Hepatocyte (in vitro differentiated cells): Measurements from ENCODE around the gene RASGRP3. TPM values are rescaled to one million over a fixed set of nuclear protein-coding genes. Genes with fewer than 3 reads are reported as not detected.

Experiments used
- DNase-seq: peaks from one replicate; pipeline ENCODE4 v3.0.0-alpha.2; 2016; ENCODE audit warnings: low spot score
- H2AFZ ChIP-seq: fragments of 200-600 bp; sonication (generic); 2 replicates; pipeline ENCODE4 v1.6.0; 2016; ENCODE audit warnings: antibody characterized with exemption, mild to moderate bottlenecking
- H3K27ac ChIP-seq: fragments of 200-600 bp; sonication (generic); 2 replicates; pipeline ENCODE4 v1.5.1; 2016; ENCODE audit warnings: mild to moderate bottlenecking
- H3K27me3 ChIP-seq: fragments of 200-600 bp; sonication (generic); 2 replicates; pipeline ENCODE4 v1.6.1; 2016
- H3K36me3 ChIP-seq: fragments of 200-600 bp; sonication (generic); replicated peaks from 2 replicates; pipeline ENCODE4 v1.5.1; 2016; ENCODE audit warnings: low read depth; ENCODE audit not compliant: insufficient read depth
- H3K4me1 ChIP-seq: fragments of 200-600 bp; sonication (generic); 2 replicates; pipeline ENCODE4 v1.5.1; 2016; ENCODE audit warnings: mild to moderate bottlenecking, moderate library complexity; ENCODE audit not compliant: insufficient read depth
- H3K4me2 ChIP-seq: fragments of 200-600 bp; sonication (generic); 2 replicates; pipeline ENCODE4 v1.6.0; 2016
- H3K4me3 ChIP-seq: fragments of 200-600 bp; sonication (generic); 2 replicates; pipeline ENCODE4 v1.5.1; 2016; ENCODE audit warnings: mild to moderate bottlenecking
- H3K79me2 ChIP-seq: fragments of 200-600 bp; sonication (generic); 2 replicates; pipeline ENCODE4 v1.6.0; 2017; ENCODE audit warnings: mild to moderate bottlenecking
- H3K9me2 ChIP-seq: fragments of 200-600 bp; sonication (generic); replicated peaks from 2 replicates; pipeline ENCODE4 v1.6.0; 2017; ENCODE audit warnings: mild to moderate bottlenecking; ENCODE audit not compliant: insufficient read depth
- H3K9me3 ChIP-seq: fragments of 200-600 bp; sonication (generic); 2 replicates; pipeline ENCODE4 v1.5.1; 2016; ENCODE audit warnings: low read depth, mild to moderate bottlenecking
- H4K20me1 ChIP-seq: fragments of 200-600 bp; sonication (generic); 2 replicates; pipeline ENCODE4 v1.6.0; 2016; ENCODE audit warnings: mild to moderate bottlenecking; ENCODE audit not compliant: insufficient read depth, poor library complexity, severe bottlenecking
- CTCF ChIP-seq: fragments of 200-600 bp; sonication (generic); IDR thresholded peaks from 2 replicates; pipeline ENCODE4 v1.5.1; 2016; ENCODE audit warnings: antibody characterized with exemption, mild to moderate bottlenecking; ENCODE audit not compliant: poor library complexity
- EZH2 ChIP-seq: fragments of 200-600 bp; sonication (generic); IDR thresholded peaks from 2 replicates; pipeline ENCODE4 v1.6.1; 2016; ENCODE audit warnings: antibody characterized with exemption, mild to moderate bottlenecking, borderline replicate concordance
- EZH2phosphoT487 ChIP-seq: fragments of 200-600 bp; sonication (generic); IDR thresholded peaks from one replicate; pipeline ENCODE4 v1.6.1; 2018; ENCODE audit warnings: antibody characterized with exemption, mild to moderate bottlenecking, low read depth, moderate library complexity; ENCODE audit not compliant: unreplicated experiment, severe bottlenecking
- WGBS: methylation state at CpG from one replicate; pipeline ENCODE4 v1.1.6; 2016; ENCODE audit warnings: low lambda C conversion rate; ENCODE audit errors: missing lambda C conversion rate; 5-methylcytosine and 5-hydroxymethylcytosine counted together
- polyA plus RNA-seq: library from polyadenylated mRNA; unstranded; fragments of >200 nt; fragmentation: Nextera tagmentation; extraction: Ambion mirVana; gene quantifications from 2 replicates; pipeline ENCODE4 v1.2.1, GENCODE V29; 2016
- total RNA-seq: library from RNA; depleted of rRNA; stranded (reverse); fragments of >200 nt; gene quantifications from 2 replicates; pipeline ENCODE4 v1.2.3, GENCODE V29; 2014

Gene RASGRP3
- total and polyA plus RNA-seq, 2 experiments from 2014 or later = 1.7 to 8.6 TPM

- 94% methylated on average over 4 of the region's 4 CpGs for WGBS
- TF ChIP-seq CTCF = no peak
- Histone ChIP-seq H3K4me3 (no peak overlapping the region), H3K4me1 (no peaks in the 10 kb centered on the region), H2AFZ (no peak overlapping the region), H3K27ac (no peak overlapping the region), H3K79me2 (no peaks in the 10 kb centered on the region), H3K9me3 (no peaks in the 10 kb centered on the region), H3K4me2 (no peak overlapping the region), H3K27me3 (no peaks in the 10 kb centered on the region), H3K36me3 (no peaks in the 10 kb centered on the region), H3K9me2 (no peaks in the 10 kb centered on the region), H4K20me1 (no peaks in the 10 kb centered on the region)
- no peak for DNase-seq
Measured at GRCh38 chr2:33541243-33541642, 64.8 kb downstream of the RASGRP3 start.

DNA sequence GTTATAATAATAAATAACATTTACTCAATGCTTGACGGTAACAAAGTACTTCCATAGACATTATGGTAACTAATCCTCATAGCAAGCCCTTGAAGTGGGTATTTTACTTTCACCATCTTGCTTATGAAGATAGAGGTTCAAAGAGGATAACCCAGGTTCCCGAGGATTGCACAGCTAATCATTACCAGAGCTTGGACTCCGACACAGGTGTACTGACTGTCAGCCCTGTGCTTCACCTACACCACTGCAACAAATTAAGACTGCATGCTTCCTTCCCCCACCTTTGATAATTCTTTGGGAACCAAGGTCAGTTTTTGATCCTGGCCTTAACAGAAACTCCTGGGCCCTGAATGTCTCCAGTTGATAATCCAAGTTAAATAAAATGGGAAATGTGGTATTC is 73.8 kb downstream of the RASGRP3 start:
- Histone ChIP-seq H3K27me3 (no peaks in the 10 kb centered on the region), H3K4me2 (no peak overlapping the region), H3K4me1 (no peaks in the 10 kb centered on the region), H3K36me3 (no peaks in the 10 kb centered on the region), H3K9me3 (no peaks in the 10 kb centered on the region), H3K79me2 (no peaks in the 10 kb centered on the region), H2AFZ (no peak overlapping the region), H3K27ac (no peak overlapping the region), H4K20me1 (no peaks in the 10 kb centered on the region), H3K9me2 (no peaks in the 10 kb centered on the region), H3K4me3 (no peak overlapping the region)
- WGBS = 79% methylated on average over 3 of the region's 3 CpGs
- TF ChIP-seq EZH2phosphoT487 = no peak
- no peak for TF ChIP-seq EZH2
- no peak for TF ChIP-seq CTCF
- no peak for DNase-seq

- Histone ChIP-seq H3K9me2 (no peaks in the 10 kb centered on the region), H3K4me3 (no peak overlapping the region), H4K20me1 (no peaks in the 10 kb centered on the region), H3K9me3 (no peaks in the 10 kb centered on the region), H2AFZ (no peak overlapping the region), H3K4me1 (no peaks in the 10 kb centered on the region), H3K36me3 (no peaks in the 10 kb centered on the region), H3K79me2 (no peaks in the 10 kb centered on the region), H3K27ac (no peak overlapping the region), H3K27me3 (no peaks in the 10 kb centered on the region), H3K4me2 (no peak overlapping the region)
- WGBS = 67% methylated on average over 1 of the region's 1 CpG
- TF ChIP-seq EZH2phosphoT487 (no peak), CTCF (no peak), EZH2 (no peak)
- peak; percentile 34 for DNase-seq
Measured at GRCh38 chr2:33552758-33553461, 76.5 kb downstream of the RASGRP3 start.
